IPS DF 4.7 (cell line): ENCODE measurements around the gene SPATA1.
"Not testable (repeated sequence)": the region's sequence is repeated elsewhere in the genome, so short reads cannot be mapped to it uniquely, and the experiment has no call there.

ENCODE experiments used
- DNase-seq: peaks from one replicate; pipeline ENCODE4 v3.0.0-alpha.2; 2013; ENCODE audit warnings: low spot score; ENCODE audit errors: extremely low read depth

SPATA1 gene, protein sequence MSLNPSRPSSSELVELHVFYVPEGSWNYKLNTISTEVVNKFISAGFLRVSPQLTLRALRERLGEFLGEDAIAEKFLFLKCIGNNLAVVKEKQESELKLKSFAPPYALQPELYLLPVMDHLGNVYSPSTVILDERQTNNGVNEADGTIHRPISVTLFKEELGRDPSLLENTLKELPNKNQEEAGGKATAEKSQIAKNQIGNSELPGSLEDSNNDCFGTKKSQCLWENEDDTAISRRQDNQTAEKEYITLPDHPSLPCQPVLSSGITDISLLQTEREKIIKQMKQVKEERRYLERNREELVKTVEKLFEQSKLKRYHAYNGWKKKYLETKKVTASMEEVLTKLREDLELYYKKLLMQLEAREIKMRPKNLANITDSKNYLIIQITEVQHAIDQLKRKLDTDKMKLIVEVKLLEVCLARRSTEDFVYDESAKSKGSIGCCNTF

GRCh38 chr1:84506002-84506728 is at the start of gene SPATA1, which contains the start of gene GNG5:
SPATA1 (plus strand) TSS chr1:84506386; CDS start chr1:84516360, 9,974 bp downstream.
GNG5 (minus strand) TSS chr1:84506581; CDS start chr1:84506091, 490 bp downstream.
- DNase-seq = peak; percentile 81

DNA sequence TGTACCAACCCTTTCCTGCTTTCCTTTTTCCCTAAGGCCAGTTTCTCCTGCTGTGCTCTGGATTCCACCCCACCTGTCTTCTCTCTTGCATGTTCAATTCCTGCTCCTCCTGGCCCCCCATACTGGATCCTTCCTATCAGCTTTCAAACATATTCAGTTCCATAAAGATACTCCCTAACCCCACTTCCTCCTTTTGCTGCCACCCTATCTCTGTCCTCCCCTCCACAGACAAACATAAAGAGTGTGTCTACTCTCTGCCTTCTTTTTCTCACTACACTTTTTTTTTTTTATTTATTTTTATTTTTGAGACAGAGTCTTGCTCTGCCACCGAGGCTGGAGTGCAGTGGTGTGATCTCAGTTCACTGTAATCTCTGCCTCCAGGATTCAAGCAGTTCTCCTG is 44.1 kb upstream of the SPATA1 start:
- DNase-seq = no peak

- DNase-seq = no peak
Measured at GRCh38 chr1:84467298-84467697, 38.9 kb upstream of the SPATA1 start.

GRCh38 chr1:84476225-84476624 is 30.0 kb upstream of the SPATA1 start:
- no peak for DNase-seq

DNA sequence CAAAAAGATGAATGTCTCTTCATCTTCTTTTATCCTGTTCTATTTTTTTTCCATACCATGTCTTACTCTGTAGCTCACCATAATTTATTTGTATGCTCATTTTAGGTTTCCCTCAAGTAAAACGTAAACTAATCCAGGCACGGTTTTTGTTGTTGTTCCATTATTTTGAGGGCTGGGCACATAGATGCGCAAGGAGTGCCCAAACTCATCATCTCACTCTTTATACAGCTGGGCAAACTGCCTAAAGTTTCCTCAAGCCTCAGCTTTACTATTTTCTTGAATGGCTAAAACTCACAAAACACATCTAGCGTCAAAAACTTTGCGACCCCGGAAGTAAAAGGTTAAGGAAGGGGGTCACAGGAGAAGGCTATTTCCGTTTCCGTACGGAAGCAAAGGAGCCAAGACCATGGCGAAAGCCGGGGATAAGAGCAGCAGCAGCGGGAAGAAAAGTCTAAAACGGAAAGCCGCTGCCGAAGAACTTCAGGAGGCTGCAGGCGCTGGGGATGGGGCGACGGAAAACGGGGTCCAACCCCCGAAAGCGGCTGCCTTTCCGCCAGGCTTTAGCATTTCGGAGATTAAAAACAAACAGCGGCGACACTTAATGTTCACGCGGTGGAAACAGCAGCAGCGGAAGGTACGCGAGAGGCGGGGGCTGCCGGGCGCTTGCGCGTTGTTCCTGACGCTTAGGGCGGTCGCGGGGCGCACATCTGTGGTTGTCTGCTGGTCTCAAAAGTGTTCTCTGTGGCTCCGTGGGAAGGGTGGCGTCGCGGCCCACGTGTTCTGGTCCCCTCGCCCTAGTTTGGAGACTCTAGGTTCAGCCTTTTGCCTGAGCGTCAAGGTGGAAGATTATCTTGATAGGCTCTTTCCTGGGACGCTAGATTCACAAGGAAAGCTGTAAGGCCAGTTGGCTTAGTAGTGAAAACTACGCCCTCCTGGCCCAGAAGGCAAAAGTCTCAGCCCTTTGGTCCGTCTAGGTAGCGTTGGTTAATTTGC is 27.0 kb upstream of the SPATA1 start, which contains the start of gene RPF1:
TSS of gene RPF1 (plus strand) at position 391 of the 993 bp plus-strand sequence. CDS start at position 407, 16 bp downstream.
- peak; percentile 69 for DNase-seq

GRCh38 chr1:84479998-84480397 is 26.2 kb upstream of the SPATA1 start:
- no peak for DNase-seq

GRCh38 chr1:84480650-84481049 is 25.5 kb upstream of the SPATA1 start:
- no peak for DNase-seq

GRCh38 chr1:84481317-84481716 is 24.9 kb upstream of the SPATA1 start:
- DNase-seq = no peak

- no peak for DNase-seq
Measured at GRCh38 chr1:84488107-84488506, 18.1 kb upstream of the SPATA1 start.

DNA sequence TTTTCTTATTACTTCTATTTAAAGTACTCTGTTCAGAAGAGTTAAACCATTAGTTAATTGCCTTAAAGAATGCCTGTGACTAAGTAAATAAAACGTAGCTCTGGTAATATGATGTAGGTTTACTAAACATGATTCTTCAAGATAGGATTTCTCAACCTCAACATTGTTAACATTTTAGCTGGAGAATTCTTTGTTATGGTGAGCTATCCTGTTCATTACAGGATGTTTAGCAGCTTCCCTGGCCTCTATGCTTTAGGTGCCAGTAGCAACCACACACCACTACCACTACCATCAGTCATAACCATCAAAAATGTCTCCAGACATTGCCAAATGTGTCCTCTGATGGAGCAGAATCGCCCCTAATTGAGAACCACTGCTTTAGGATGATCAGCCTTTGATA is 16.4 kb upstream of the SPATA1 start:
- no peak for DNase-seq

DNA sequence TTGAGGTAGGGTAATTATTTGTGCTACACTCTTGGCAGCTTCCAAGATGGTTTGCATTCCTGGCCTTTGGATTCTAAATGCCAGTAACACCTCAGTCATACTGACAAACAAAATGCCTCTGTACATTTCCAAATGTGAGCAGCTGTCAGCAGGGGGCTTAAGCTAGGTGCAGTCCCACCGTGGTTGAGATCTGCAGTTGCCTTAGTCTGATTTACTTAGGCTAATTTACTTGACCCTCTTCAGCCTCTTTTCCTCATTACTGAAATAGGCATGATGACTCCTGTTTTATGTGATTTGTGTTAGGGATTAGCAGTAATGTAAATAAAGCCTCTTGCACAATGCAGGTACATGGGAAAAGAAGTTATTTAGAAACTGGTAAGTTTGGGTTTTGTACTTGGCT is 13.5 kb upstream of the SPATA1 start:
- DNase-seq = no peak

DNA sequence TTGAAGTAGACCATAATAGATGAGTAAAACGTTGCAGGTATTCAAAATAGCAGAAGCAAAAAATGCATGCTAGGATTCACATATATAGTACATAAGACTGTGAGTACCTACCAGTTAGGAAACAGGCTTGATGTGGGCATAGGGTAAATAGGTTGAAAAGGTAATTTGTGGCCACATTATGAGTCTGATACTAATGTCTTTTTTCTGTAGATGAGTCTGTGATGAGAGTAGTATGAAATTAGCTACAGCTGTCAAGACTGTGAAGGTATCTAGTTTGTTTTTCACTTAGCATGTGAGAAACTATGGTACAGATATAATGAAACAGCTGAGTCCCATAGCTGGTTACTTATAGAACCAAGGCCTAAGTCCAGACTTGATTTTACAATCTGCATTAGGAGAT is 12.4 kb upstream of the SPATA1 start:
- no peak for DNase-seq

DNA sequence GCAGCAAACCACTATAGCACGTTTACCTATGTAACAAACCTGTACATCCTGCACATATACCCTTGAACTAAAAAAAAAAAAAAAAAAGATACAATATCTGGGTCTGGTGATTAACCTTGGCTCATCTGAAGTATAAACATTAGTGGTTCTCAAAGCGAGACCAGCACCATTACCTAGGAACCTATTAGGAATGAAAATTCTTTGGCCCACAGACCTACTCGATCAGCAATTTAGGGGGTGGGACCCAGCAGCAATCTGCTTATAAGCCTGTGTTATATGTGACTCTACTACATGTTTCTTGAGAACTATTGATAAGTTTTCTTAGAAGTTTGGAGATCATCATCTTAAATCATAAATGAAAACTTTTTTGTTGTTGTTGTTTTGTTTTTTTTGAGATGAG is 9.7 kb upstream of the SPATA1 start:
- DNase-seq = no peak

- no peak for DNase-seq
Measured at GRCh38 chr1:84497631-84498275, 8.4 kb upstream of the SPATA1 start.

GRCh38 chr1:84502927-84503326 is 3.3 kb upstream of the SPATA1 start:
- no peak for DNase-seq

DNA sequence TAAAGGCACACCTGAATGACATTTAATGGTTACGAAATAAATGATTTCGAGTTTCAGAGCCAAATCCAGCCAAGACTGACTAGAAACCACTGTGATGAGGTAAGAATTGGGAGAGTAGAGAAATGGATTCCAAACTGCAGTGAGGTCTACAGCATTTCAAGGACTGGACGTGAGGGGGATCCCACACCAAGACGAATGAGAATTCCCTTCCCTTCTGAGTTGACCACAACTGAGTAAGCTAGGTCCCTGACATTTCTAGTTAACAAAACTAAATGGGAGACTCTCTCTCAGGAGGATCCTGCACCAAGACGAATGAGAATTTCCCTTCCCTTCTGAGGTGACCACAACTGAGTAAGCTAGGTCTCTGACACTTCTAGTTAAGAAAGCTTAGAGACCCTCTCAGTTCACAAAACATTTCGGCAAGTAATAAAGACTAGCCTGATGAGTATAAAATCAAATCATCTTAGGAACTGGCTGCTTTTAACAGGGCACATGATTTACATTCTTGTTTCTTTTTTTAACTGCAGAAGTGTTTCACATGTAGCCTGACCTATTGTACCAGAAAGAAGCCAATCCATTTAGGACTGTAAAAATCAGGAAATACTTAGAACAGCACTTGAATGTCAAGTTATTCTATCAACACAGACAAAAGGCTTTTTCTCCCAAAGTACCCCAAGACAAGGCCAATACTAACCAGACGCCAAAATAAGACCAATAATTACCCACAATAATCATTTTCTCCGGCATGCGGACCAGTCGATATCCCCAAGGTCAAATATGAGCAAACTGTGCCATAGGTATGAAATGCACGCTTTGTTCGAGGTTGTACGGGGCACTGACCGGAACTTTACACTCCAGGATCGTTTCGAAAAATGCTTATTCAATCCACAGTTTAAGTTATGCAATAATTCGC is 1.4 kb upstream of the SPATA1 start:
- no peak for DNase-seq

DNA sequence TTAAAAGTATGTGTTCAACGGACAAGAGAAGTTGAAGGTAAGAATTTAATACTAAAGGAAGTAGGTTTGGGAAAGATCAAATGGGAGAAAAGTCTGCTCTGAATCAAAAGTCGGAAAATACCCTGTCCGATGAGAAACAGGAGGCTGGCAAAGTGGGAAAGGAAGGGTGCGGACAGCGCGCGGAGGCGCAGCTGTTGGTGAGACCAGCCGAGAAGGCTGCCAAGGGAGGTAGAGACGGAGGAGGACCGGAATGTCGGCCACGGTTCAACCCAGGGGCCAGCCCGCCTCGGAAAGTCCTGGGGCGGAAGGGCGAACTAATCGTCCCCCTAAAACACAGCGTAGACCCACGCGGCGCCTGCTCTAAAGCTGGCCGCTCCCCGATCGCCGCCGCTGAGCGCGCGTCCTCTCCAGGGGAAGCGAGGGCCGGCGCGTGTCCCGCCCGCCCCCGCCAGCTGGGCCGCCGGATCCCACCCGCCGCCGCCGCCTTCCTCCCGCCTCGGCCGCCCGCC is 639 bp upstream of the SPATA1 start:
- DNase-seq = no peak

- no peak for DNase-seq
Measured at GRCh38 chr1:84506729-84507453, 705 bp downstream of the SPATA1 start.

GRCh38 chr1:84507887-84508286 is 1.7 kb downstream of the SPATA1 start:
- DNase-seq = not testable (repeated sequence)
